GM12864 (cell line): ENCODE data around the gene MAPT.
"Not testable (repeated sequence)": the region's sequence is repeated elsewhere in the genome, so short reads cannot be mapped to it uniquely, and the experiment has no call there.

Source experiments
- DNase-seq: peaks from one replicate; pipeline ENCODE4 v3.0.0-alpha.2; 2011; ENCODE audit warnings: low read depth
- H3K4me3 ChIP-seq: 2 replicates; pipeline ENCODE4 v1.5.1; 2011; ENCODE audit warnings: mild to moderate bottlenecking, low read depth, low read length, control low read depth
- TF ChIP-seq, protein P1 (sequence below): IDR thresholded peaks from 2 replicates; pipeline ENCODE4 v1.5.1; 2011; ENCODE audit warnings: low read depth, mild to moderate bottlenecking, moderate library complexity, low read length, control low read depth, inconsistent platforms; ENCODE audit errors: missing control alignments

The MAPT gene

DNA sequence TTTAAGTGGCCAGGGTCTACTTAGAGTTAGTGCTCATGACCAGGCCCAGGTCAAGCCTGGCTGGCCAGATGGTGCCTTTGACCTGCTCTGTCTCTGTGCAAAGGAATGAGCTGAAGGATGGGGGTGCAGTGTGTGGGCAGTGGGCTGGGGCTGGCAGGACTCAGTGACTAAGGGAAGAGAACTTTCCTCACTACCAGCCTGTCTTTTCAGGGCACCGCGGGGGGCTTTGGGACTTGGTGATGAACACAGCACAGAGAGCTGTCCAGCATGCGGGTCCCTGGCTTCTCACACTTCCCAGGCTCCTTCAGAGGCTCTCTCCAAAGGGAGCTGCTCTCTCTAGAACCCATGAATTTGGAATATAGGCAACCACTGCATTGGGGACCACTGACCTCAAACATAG is 61.7 kb downstream of the MAPT start:
- TF ChIP-seq, protein P1, sequence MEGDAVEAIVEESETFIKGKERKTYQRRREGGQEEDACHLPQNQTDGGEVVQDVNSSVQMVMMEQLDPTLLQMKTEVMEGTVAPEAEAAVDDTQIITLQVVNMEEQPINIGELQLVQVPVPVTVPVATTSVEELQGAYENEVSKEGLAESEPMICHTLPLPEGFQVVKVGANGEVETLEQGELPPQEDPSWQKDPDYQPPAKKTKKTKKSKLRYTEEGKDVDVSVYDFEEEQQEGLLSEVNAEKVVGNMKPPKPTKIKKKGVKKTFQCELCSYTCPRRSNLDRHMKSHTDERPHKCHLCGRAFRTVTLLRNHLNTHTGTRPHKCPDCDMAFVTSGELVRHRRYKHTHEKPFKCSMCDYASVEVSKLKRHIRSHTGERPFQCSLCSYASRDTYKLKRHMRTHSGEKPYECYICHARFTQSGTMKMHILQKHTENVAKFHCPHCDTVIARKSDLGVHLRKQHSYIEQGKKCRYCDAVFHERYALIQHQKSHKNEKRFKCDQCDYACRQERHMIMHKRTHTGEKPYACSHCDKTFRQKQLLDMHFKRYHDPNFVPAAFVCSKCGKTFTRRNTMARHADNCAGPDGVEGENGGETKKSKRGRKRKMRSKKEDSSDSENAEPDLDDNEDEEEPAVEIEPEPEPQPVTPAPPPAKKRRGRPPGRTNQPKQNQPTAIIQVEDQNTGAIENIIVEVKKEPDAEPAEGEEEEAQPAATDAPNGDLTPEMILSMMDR = no peak
- H3K4me3 ChIP-seq = no peak overlapping the region
- no peak for DNase-seq

DNA sequence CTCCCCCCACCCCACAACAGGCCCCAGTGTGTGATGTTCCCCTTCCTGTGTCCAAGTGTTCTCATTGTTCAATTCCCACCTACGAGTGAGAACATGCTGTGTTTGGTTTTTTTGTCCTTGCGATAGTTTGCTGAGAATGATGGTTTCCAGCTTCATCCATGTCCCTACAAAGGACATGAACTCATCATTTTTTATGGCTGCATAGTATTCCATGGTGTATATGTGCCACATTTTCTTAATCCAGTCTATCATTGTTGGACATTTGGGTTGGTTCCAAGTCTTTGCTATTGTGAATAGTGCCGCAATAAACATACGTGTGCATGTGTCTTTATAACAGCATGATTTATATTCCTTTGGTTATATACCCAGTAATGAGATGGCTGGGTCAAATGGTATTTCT is 62.4 kb downstream of the MAPT start:
- DNase-seq, H3K4me3 ChIP-seq: not testable (repeated sequence)

DNA sequence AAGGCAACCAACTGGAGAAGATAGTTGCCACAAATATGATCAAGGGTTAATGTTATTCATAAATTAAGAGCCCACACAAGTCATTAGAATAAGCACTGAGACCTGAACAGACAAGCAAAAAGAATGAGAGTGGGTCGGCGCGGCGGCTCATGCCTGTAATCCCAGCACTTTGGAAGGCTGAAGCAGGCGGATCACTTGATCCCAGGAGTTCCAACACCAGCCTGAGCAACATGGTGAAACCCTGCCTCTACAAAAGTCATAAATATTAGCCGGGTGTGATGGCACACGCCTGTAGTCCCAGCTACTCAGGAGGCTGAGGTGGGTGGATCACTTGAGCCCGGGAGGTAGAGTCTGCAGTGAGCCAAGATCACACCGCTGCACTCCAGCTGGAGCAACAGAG is 64.0 kb downstream of the MAPT start:
- no peak for DNase-seq
- TF ChIP-seq, protein P1 = no peak
- H3K4me3 ChIP-seq = no peak overlapping the region

DNA sequence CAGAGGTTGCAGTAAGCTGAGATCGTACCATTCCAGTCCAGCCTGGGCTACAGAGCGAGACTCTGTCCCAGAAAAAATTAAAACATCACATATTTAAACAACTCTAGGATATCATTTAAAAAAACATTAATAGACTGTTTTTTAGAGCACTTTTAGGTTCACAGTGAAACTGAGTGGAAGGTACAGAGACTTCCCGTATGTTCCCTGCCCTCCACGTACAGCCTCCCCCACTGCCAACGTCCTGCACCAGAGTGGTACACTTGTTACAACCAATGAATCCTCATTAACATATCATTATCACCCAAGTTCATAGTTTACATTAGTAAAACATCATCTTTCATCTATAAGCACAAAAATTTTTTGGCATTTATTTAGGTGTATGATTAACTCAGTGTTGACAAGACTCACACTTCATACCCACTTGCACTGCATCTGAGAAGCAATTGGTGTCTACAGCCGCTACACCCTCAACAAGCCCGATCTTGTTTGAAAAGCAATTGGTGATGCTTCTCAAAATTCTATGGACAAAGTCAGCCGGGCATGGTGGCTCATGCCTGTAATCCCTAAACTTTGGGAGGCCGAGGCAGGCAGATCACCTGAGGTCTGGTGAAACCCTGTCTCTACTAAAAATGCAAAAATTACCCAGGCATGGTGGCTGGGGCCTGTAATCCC is 64.8 kb downstream of the MAPT start:
- no peak for DNase-seq
- TF ChIP-seq, protein P1 = no peak
- H3K4me3 ChIP-seq = no peak overlapping the region

DNA sequence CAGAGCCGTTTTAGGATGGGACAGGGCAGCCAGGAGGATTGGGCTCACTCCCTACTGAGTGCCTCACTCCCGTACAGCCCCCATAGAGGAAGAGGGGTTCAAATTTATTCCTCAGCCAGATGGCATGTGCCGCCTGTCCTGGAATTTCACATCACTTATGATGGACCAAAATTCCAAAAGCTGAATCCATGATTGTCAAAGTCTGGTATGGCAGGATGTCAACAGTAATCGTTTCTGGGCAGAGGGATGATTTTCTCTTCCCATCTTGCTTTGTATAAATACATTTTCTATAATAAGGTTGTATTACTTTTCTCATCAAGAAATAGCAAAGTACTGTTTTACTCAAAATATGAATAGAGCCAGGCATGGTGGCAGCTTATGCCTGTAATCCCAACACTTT is 66.0 kb downstream of the MAPT start:
- no peak for DNase-seq
- TF ChIP-seq, protein P1 = no peak
- H3K4me3 ChIP-seq = no peak overlapping the region

DNA sequence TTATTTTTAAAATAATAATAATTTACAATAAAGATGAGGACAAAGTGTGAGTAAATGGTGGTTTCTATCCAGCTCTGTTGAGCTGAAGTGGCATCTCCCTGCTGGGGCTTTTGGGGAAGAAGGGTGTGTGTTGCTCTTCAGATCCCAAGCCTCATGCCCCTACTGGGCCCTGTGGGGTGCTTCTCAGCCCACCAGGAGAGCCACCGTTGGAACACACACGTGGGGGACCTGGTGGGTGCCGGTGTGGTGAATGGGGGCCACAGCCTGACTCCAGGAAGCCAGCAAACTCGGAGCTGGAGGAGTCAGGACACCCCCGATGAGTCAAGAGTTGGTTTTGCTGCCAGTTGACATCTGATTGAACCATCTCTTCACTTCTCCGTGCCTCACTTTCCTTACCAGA is 66.9 kb downstream of the MAPT start:
- H3K4me3 ChIP-seq = no peak overlapping the region
- no peak for DNase-seq

DNA sequence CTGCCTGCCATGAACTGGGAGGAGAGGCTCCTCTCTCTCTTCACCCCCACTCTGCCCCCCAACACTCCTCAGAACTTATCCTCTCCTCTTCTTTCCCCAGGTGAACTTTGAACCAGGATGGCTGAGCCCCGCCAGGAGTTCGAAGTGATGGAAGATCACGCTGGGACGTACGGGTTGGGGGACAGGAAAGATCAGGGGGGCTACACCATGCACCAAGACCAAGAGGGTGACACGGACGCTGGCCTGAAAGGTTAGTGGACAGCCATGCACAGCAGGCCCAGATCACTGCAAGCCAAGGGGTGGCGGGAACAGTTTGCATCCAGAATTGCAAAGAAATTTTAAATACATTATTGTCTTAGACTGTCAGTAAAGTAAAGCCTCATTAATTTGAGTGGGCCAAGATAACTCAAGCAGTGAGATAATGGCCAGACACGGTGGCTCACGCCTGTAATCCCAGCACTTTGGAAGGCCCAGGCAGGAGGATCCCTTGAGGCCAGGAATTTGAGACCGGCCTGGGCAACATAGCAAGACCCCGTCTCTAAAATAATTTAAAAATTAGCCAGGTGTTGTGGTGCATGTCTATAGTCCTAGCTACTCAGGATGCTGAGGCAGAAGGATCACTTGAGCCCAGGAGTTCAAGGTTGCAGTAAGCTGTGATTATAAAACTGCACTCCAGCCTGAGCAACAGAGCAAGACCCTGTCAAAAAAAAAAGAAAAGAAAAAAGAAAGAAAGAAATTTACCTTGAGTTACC is 68.0 kb downstream of the MAPT start:
- no peak overlapping the region for H3K4me3 ChIP-seq
- TF ChIP-seq, protein P1 = no peak
- no peak for DNase-seq

More for the DNA sequence above, 66.9 kb downstream of the MAPT start:
- TF ChIP-seq, protein P1 = no peak
